ENCODE data around the gene EP400.

DNA sequence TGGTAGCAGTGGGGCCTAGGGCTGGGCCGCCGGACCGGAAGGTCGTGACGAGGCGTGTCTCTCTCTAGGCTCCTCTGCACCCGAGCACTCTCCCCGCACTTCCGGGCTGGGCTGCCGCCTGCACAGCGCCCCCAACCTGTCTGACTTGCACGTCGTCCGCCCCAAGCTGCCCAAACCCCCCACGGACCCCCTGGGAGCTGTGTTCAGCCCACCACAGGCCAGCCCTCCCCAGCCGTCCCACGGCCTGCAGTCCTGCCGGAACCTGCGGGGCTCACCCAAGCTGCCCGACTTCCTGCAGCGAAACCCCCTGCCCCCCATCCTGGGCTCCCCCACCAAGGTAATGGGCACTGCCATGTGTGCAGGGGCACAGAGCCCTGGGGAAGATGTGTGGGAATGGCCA, 33.9 kb upstream of the EP400 start:
- TF ChIP-seq, protein P1, sequence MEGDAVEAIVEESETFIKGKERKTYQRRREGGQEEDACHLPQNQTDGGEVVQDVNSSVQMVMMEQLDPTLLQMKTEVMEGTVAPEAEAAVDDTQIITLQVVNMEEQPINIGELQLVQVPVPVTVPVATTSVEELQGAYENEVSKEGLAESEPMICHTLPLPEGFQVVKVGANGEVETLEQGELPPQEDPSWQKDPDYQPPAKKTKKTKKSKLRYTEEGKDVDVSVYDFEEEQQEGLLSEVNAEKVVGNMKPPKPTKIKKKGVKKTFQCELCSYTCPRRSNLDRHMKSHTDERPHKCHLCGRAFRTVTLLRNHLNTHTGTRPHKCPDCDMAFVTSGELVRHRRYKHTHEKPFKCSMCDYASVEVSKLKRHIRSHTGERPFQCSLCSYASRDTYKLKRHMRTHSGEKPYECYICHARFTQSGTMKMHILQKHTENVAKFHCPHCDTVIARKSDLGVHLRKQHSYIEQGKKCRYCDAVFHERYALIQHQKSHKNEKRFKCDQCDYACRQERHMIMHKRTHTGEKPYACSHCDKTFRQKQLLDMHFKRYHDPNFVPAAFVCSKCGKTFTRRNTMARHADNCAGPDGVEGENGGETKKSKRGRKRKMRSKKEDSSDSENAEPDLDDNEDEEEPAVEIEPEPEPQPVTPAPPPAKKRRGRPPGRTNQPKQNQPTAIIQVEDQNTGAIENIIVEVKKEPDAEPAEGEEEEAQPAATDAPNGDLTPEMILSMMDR (IDR thresholded peaks at IDR 0.05), result no peak
- TF ChIP-seq ZFX (IDR thresholded peaks at IDR 0.05; ENCODE audit: borderline replicate concordance), result no peak
